Ascending aorta (tissue), 2 donors: ENCODE measurements around the gene RBKS. TPM values are rescaled to one million over a fixed set of nuclear protein-coding genes. Genes with fewer than 3 reads are reported as not detected.

Source experiments
- DNase-seq, 2 donors: peaks; one replicate each; pipeline ENCODE4 v3.0.0-alpha.2; 2019; ENCODE audit warnings: low spot score in 2 of 2
- H3K27ac ChIP-seq, 2 donors: fragments of 200-600 bp; sonication (generic); one replicate each; pipeline ENCODE4 v1.5.1; 2016 to 2017; ENCODE audit warnings: mild to moderate bottlenecking in 1 of 2
- H3K27me3 ChIP-seq: fragments of 200-600 bp; sonication (generic); one replicate; pipeline ENCODE4 v1.5.1; 2017
- H3K36me3 ChIP-seq, 2 donors: fragments of 200-600 bp; sonication (generic); one replicate each; pipeline ENCODE4 v1.5.1; 2016
- H3K4me1 ChIP-seq, 2 donors: fragments of 200-600 bp; sonication (generic); one replicate each; pipeline ENCODE4 v1.5.1; 2016 to 2017; ENCODE audit warnings: mild to moderate bottlenecking in 1 of 2
- H3K4me3 ChIP-seq, 2 donors: fragments of 200-600 bp; sonication (generic); one replicate each; pipeline ENCODE4 v1.5.1; 2016 to 2017; ENCODE audit warnings: mild to moderate bottlenecking in 1 of 2
- H3K9me3 ChIP-seq, 2 donors: fragments of 200-600 bp; sonication (generic); one replicate each; pipeline ENCODE4 v1.5.1; 2016
- intact Hi-C: fragments of 100-400 bp; cut with DNase I; formaldehyde crosslinking; loops from one replicate; pipeline ENCODE4 v1.15.1; 2023
- total RNA-seq: library from RNA; depleted of rRNA; stranded (reverse); fragments of >200 nt; gene quantifications from one replicate; pipeline ENCODE4 v1.1.0, GENCODE V29; 2016
- TF ChIP-seq, protein P1 (sequence below), 3 experiments: fragments of 200-600 bp in 2 of 3; fragments of 450-650 bp in 1 of 3; sonication (generic) in 2 of 3; IDR thresholded peaks; one replicate each; pipeline ENCODE4 v1.5.1; 2016 to 2019; ENCODE audit warnings: antibody characterized with exemption in 3 of 3, mild to moderate bottlenecking in 1 of 3, moderate library complexity in 1 of 3

RBKS gene
- total RNA-seq, 1 donor from 2014 or later, result not detected

DNA sequence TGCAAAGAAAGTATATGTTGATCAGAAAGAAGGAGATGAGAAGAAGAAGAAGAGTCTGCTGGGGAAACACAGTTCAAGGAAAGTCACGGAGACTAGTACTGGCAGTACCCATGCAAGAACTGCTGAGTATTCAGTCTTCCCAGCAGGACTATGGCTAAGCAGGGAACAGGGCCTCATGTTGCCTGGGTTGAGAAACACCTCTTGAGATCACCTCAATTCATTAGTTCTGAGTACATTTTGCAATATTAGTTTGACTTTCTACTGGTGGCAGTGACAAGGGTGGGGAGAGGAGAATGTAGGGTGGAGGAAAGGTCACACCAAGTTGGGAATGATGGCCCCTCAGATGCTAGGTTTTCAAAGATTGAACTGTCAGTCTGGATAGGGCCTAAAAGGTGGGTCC is 68.1 kb downstream of the RBKS start:
- Histone ChIP-seq H3K4me3 (no peak overlapping the region), H3K9me3 (no peaks in the 10 kb centered on the region), H3K27ac (no peak overlapping the region), H3K36me3 (no peaks in the 10 kb centered on the region), H3K27me3 (no peaks in the 10 kb centered on the region), H3K4me1 (peaks cover 0 to 8% of the 10 kb centered on the region in 2 donors)
- TF ChIP-seq, protein P1, sequence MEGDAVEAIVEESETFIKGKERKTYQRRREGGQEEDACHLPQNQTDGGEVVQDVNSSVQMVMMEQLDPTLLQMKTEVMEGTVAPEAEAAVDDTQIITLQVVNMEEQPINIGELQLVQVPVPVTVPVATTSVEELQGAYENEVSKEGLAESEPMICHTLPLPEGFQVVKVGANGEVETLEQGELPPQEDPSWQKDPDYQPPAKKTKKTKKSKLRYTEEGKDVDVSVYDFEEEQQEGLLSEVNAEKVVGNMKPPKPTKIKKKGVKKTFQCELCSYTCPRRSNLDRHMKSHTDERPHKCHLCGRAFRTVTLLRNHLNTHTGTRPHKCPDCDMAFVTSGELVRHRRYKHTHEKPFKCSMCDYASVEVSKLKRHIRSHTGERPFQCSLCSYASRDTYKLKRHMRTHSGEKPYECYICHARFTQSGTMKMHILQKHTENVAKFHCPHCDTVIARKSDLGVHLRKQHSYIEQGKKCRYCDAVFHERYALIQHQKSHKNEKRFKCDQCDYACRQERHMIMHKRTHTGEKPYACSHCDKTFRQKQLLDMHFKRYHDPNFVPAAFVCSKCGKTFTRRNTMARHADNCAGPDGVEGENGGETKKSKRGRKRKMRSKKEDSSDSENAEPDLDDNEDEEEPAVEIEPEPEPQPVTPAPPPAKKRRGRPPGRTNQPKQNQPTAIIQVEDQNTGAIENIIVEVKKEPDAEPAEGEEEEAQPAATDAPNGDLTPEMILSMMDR (IDR thresholded peaks at IDR 0.05), result no peak
- no peak for DNase-seq
- intact Hi-C loops, result loop anchor here (5.0 kb wide), 2 partner anchors 65 to 100 kb away; no protein-coding TSS in a partner anchor

DNA sequence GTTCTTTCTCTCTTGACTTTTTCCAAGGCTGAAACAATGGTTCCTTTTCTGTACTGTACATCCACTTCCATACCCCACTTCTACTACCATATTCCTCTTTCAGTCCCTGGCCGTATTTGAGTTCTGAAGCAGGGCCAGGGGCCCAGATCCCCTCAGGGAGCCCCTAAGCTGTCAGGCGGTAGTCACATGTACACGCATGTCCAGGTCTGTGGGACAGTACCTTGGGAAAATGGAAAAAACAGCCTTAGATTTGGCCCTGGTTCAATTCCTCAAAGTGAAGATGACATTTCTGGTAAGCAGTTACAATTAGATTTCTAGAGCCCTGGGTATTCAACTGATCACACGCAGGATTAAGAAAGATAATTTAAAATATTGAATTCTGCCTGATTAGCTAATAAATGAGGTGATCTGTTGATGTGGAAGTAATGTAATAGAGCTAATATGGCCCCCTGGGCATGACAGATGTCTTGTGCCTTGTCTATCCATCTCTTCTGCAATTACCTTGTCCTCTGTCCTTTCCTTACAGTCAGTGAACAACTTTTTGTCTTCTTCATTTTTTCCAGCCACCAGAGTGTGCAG is 74.2 kb downstream of the RBKS start:
- no peaks in the 10 kb centered on the region for H3K4me1 ChIP-seq
- intact Hi-C loops, result no loop called here
- no peak overlapping the region for H3K4me3 ChIP-seq
- TF ChIP-seq, protein P1 (IDR thresholded peaks at IDR 0.05), result no peak
- no peak for DNase-seq
- H3K36me3 ChIP-seq, result no peaks in the 10 kb centered on the region
- H3K27ac ChIP-seq, result no peak overlapping the region
- no peaks in the 10 kb centered on the region for H3K9me3 ChIP-seq
- no peaks in the 10 kb centered on the region for H3K27me3 ChIP-seq

DNA sequence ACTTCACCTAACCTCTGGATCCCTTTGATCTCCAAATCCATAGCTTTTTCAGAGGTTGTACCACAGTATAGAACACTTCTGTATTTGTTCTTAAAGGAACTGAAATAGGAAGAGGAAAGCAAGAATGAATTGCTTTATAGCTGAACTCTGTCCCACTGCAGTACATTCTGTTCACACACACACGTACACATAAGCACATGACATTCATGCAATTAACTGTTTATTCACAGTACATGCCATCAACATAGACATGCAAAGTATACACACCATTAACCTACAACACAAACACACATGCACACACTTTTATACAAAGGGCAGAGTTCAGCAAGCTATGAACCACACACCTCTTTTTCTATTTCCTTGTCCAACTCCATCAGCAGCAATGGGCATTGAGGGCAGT is 75.4 kb downstream of the RBKS start:
- H3K9me3 ChIP-seq, result no peaks in the 10 kb centered on the region
- intact Hi-C loops, result no loop called here
- H3K27ac ChIP-seq, result no peak overlapping the region
- TF ChIP-seq, protein P1 (IDR thresholded peaks at IDR 0.05), result no peak
- DNase-seq, result no peak
- no peaks in the 10 kb centered on the region for H3K4me1 ChIP-seq
- no peak overlapping the region for H3K4me3 ChIP-seq
- H3K36me3 ChIP-seq, result no peaks in the 10 kb centered on the region
- H3K27me3 ChIP-seq, result no peaks in the 10 kb centered on the region

DNA sequence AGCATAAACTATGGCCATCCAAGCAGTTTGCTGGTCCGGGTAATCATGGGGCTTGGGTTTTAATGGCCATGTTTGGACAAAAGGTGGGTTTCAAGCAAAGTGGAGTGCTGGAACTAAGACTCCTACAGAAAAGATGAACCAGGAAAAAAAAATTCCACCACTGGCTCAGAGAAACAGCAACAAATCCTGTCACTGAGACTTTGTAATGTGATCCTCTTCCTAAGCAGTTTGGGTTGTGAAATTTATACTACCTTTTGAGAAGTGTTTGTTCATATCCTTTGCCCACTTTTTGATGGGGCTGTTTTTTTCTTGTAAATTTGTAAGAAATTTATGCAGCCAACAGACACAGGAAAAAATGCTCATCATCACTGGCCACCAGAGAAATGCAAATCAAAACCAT is 78.4 kb downstream of the RBKS start:
- DNase-seq, result no peak
- no peaks in the 10 kb centered on the region for H3K4me1 ChIP-seq
- no peaks in the 10 kb centered on the region for H3K9me3 ChIP-seq
- no peaks in the 10 kb centered on the region for H3K36me3 ChIP-seq
- H3K27me3 ChIP-seq, result no peaks in the 10 kb centered on the region
- H3K27ac ChIP-seq, result no peak overlapping the region
- TF ChIP-seq, protein P1 (IDR thresholded peaks at IDR 0.05), result no peak
- intact Hi-C loops, result no loop called here
- H3K4me3 ChIP-seq, result no peak overlapping the region

DNA sequence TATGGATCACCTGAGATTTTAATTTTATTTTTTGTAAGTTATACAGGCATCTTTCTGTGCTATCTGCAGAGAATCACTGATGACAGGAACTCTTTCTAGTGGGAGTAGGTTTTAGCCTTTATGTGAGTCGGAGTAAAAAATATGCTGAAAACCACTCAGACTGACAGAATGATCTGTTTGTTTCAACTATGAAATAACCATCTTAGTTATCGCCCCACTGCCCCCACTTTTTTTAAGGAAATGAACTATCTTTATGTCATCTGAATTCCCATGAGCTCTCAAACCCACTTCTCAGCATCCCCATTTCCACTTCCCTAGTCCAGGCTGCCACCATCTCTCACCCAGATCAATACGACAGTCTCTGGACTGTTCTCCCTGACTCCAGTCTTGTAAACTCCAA is 79.7 kb downstream of the RBKS start:
- Histone ChIP-seq H3K27me3 (no peaks in the 10 kb centered on the region), H3K27ac (no peak overlapping the region), H3K36me3 (no peaks in the 10 kb centered on the region), H3K4me1 (no peaks in the 10 kb centered on the region), H3K4me3 (no peak overlapping the region), H3K9me3 (no peaks in the 10 kb centered on the region)
- no peak for DNase-seq
- TF ChIP-seq, protein P1 (IDR thresholded peaks at IDR 0.05), result no peak
- intact Hi-C loops, result no loop called here

DNA sequence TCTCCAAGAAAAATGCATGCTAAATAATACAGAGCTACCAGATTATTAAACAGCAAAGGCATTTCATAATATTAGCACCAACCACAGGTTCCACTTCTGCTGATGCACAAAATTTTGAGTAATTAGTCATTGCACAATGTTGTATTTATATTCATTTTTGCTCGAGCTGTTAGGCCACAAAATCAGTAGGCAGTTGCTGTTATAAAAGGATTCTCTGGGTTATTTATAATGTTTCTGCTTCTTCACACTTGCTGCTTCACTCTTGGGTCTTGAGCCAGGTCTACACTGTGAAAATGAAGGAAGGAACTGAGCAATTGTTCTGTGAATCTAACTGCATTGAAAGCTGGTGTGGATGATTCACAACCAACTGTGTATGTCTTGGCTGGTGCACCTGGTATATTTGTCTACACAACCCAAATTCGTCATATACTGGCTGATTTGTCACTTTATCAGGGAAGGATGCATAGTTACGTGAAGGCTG is 80.4 kb downstream of the RBKS start:
- intact Hi-C loops, result no loop called here
- no peak for DNase-seq
- H3K9me3 ChIP-seq, result no peaks in the 10 kb centered on the region
- H3K27me3 ChIP-seq, result no peaks in the 10 kb centered on the region
- no peaks in the 10 kb centered on the region for H3K36me3 ChIP-seq
- TF ChIP-seq, protein P1 (IDR thresholded peaks at IDR 0.05), result no peak
- no peak overlapping the region for H3K27ac ChIP-seq
- no peak overlapping the region for H3K4me3 ChIP-seq
- no peaks in the 10 kb centered on the region for H3K4me1 ChIP-seq
